ENCODE data around the gene JARID2.

The JARID2 gene

GRCh38 chr6:15484821-15485220, 239.0 kb downstream of the JARID2 start:
- H3K36me3 ChIP-seq (ENCODE audit: control insufficient read depth in 2 of 2, insufficient read depth in 1 of 2, low read length in 2 of 2) = peaks cover 0 to 29% of the 10 kb centered on the region in 2 experiments; a peak in 1 of 3 replicates
- CTCF ChIA-PET = interaction anchor here (0.6 to 0.9 kb wide), 3 partner anchors 73 to 145 kb away, joined by 3 to 4 read pairs (median 3); no protein-coding TSS in a partner anchor

DNA sequence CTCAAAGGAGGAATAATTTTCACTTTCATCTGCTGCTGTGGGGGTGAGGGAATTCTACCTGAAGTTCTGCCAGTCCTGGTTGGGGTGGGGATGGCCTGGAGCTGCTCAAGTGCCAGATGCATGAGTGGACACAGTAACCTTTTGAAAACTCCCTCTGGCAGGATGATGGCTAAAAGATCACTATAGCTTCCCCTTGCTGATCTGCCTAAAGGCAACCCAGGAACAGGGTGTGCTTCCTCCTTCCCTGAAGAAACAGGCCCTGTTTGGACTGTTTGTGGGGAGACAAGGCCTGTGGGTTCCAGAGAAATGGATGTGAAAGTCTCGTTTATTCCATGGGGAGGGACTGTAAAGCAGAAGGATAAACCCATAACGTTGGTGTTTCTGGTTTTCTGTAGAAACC, 240.1 kb downstream of the JARID2 start:
- CTCF ChIA-PET = interaction anchor here (0.6 to 0.9 kb wide), 2 partner anchors 96 to 167 kb away, joined by 3 read pairs; no protein-coding TSS in a partner anchor

More at GRCh38 chr6:15484821-15485220, 239.0 kb downstream of the JARID2 start:
- peaks cover 9% of the 10 kb centered on the region for H3K4me1 ChIP-seq (ENCODE audit: control insufficient read depth, insufficient read depth, low read length)
- H3K9me3 ChIP-seq (ENCODE audit: control insufficient read depth, insufficient read depth, low read depth, low read length) = no peaks in the 10 kb centered on the region
- no peak overlapping the region for H3K27ac ChIP-seq (ENCODE audit: extremely low read depth, low read depth, low read length)
- POLR2A ChIA-PET = interaction anchor here (0.8 kb wide), 1 partner anchor 19 kb away, joined by 3 read pairs; no protein-coding TSS in a partner anchor
- TF ChIP-seq ZNF843 (tag by site-specific recombination; IDR thresholded peaks at IDR 0.05) = no peak
- TF ChIP-seq, protein P1, sequence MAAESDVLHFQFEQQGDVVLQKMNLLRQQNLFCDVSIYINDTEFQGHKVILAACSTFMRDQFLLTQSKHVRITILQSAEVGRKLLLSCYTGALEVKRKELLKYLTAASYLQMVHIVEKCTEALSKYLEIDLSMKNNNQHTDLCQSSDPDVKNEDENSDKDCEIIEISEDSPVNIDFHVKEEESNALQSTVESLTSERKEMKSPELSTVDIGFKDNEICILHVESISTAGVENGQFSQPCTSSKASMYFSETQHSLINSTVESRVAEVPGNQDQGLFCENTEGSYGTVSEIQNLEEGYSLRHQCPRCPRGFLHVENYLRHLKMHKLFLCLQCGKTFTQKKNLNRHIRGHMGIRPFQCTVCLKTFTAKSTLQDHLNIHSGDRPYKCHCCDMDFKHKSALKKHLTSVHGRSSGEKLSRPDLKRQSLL (tag by site-specific recombination; IDR thresholded peaks at IDR 0.05) = no peak
- TF ChIP-seq ZBTB10 (tag by site-specific recombination; IDR thresholded peaks at IDR 0.05) = no peak
- no peak for TF ChIP-seq ZNF157 (tag by site-specific recombination; IDR thresholded peaks at IDR 0.05)
- no peak for TF ChIP-seq GFI1B (tag by site-specific recombination; IDR thresholded peaks at IDR 0.05)
- no peak for TF ChIP-seq ZFP3 (tag by site-specific recombination; IDR thresholded peaks at IDR 0.05; ENCODE audit: low read depth)
- H3K4me3 ChIP-seq (ENCODE audit: low read depth, low read length) = no peak overlapping the region

GRCh38 chr6:15487262-15487661, 241.4 kb downstream of the JARID2 start:
- no peak overlapping the region for H3K27ac ChIP-seq (ENCODE audit: extremely low read depth, low read depth, low read length)
- no peaks in the 10 kb centered on the region for H3K4me1 ChIP-seq (ENCODE audit: control insufficient read depth, insufficient read depth, low read length)
- H3K36me3 ChIP-seq (ENCODE audit: control insufficient read depth in 2 of 2, insufficient read depth in 1 of 2, low read length in 2 of 2) = peaks cover 0 to 36% of the 10 kb centered on the region in 2 experiments; a peak in 1 of 3 replicates
- H3K9me3 ChIP-seq (ENCODE audit: control insufficient read depth, insufficient read depth, low read depth, low read length) = no peaks in the 10 kb centered on the region
- no peak for TF ChIP-seq IKZF3 (tag by site-specific recombination; IDR thresholded peaks at IDR 0.05)
- H3K4me3 ChIP-seq (ENCODE audit: low read depth, low read length) = no peak overlapping the region
- ChIA-PET POLR2A (no interaction called here), CTCF (no interaction called here)

More for the DNA sequence above, 240.1 kb downstream of the JARID2 start:
- Histone ChIP-seq H3K36me3 (ENCODE audit: control insufficient read depth in 2 of 2, insufficient read depth in 1 of 2, low read length in 2 of 2) (peaks cover 0 to 30% of the 10 kb centered on the region in 2 experiments; a peak in 1 of 3 replicates), H3K4me1 (ENCODE audit: control insufficient read depth, insufficient read depth, low read length) (peaks cover 9% of the 10 kb centered on the region), H3K4me3 (ENCODE audit: low read depth, low read length) (no peak overlapping the region), H3K9me3 (ENCODE audit: control insufficient read depth, insufficient read depth, low read depth, low read length) (no peaks in the 10 kb centered on the region), H3K27ac (ENCODE audit: extremely low read depth, low read depth, low read length) (no peak overlapping the region)
- no peak for TF ChIP-seq ZNF324 (tag by site-specific recombination; IDR thresholded peaks at IDR 0.05)
- no peak for TF ChIP-seq ZNF24 (tag by site-specific recombination; IDR thresholded peaks at IDR 0.05)
- no peak for TF ChIP-seq ZNF146 (tag by site-specific recombination; IDR thresholded peaks at IDR 0.05)
- no peak for TF ChIP-seq ZNF777 (tag by site-specific recombination; IDR thresholded peaks at IDR 0.05; ENCODE audit: borderline replicate concordance)
- no peak for TF ChIP-seq ZNF776 (tag by site-specific recombination; IDR thresholded peaks at IDR 0.05; ENCODE audit: borderline replicate concordance)
- TF ChIP-seq GLI4 (tag by site-specific recombination; IDR thresholded peaks at IDR 0.05) = no peak
- TF ChIP-seq ZNF501 (tag by site-specific recombination; IDR thresholded peaks at IDR 0.05) = no peak
- POLR2A ChIA-PET = no interaction called here
